ENCODE data around the gene CAP2. TPM values are rescaled to one million over a fixed set of nuclear protein-coding genes. Genes with fewer than 3 reads are reported as not detected.

The CAP2 gene
- total RNA-seq, 1 experiment from 2014 or later: 7.2 TPM

DNA sequence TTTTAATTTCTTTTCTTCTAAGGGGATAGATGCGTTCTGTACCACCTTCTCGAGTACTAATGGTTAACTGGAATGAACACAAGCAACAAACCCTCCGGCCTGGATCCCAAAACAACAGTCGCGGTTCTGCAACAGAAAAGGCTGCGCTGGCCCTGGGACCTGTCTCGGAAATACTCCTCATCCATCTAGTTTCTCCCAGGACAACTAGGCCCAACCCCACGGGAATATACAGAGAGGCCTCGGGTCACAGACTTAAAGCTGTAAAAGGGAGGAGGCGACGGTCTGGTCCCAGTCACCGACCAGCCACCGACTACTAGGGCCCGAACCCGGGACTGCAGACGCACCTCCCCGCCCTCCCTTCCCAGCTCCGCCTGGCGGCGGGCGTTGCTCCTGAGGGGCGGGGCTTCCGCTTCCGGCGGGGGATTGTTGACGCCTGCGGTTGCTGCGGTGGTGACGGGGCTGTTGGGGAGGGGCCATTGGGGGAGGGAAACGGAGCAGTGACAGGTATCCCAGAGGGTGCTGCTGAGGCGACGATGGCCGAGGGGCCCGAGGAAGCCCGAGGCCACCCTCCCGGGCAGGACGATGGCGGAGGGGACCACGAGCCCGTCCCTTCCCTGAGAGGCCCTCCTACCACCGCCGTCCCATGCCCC is 206.6 kb downstream of the CAP2 start, which contains the start of gene FAM8A1 (continued):
- TF ChIP-seq, protein P1, sequence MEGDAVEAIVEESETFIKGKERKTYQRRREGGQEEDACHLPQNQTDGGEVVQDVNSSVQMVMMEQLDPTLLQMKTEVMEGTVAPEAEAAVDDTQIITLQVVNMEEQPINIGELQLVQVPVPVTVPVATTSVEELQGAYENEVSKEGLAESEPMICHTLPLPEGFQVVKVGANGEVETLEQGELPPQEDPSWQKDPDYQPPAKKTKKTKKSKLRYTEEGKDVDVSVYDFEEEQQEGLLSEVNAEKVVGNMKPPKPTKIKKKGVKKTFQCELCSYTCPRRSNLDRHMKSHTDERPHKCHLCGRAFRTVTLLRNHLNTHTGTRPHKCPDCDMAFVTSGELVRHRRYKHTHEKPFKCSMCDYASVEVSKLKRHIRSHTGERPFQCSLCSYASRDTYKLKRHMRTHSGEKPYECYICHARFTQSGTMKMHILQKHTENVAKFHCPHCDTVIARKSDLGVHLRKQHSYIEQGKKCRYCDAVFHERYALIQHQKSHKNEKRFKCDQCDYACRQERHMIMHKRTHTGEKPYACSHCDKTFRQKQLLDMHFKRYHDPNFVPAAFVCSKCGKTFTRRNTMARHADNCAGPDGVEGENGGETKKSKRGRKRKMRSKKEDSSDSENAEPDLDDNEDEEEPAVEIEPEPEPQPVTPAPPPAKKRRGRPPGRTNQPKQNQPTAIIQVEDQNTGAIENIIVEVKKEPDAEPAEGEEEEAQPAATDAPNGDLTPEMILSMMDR (IDR thresholded peaks at IDR 0.05): no peak
- TF ChIP-seq, protein P2, sequence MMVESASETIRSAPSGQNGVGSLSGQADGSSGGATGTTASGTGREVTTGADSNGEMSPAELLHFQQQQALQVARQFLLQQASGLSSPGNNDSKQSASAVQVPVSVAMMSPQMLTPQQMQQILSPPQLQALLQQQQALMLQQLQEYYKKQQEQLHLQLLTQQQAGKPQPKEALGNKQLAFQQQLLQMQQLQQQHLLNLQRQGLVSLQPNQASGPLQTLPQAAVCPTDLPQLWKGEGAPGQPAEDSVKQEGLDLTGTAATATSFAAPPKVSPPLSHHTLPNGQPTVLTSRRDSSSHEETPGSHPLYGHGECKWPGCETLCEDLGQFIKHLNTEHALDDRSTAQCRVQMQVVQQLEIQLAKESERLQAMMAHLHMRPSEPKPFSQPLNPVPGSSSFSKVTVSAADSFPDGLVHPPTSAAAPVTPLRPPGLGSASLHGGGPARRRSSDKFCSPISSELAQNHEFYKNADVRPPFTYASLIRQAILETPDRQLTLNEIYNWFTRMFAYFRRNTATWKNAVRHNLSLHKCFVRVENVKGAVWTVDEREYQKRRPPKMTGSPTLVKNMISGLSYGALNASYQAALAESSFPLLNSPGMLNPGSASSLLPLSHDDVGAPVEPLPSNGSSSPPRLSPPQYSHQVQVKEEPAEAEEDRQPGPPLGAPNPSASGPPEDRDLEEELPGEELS (CRISPR knock-in tag; IDR thresholded peaks at IDR 0.05): peak; percentile 76; the same call in 1 of the 2 replicates
- TF ChIP-seq, protein P3, sequence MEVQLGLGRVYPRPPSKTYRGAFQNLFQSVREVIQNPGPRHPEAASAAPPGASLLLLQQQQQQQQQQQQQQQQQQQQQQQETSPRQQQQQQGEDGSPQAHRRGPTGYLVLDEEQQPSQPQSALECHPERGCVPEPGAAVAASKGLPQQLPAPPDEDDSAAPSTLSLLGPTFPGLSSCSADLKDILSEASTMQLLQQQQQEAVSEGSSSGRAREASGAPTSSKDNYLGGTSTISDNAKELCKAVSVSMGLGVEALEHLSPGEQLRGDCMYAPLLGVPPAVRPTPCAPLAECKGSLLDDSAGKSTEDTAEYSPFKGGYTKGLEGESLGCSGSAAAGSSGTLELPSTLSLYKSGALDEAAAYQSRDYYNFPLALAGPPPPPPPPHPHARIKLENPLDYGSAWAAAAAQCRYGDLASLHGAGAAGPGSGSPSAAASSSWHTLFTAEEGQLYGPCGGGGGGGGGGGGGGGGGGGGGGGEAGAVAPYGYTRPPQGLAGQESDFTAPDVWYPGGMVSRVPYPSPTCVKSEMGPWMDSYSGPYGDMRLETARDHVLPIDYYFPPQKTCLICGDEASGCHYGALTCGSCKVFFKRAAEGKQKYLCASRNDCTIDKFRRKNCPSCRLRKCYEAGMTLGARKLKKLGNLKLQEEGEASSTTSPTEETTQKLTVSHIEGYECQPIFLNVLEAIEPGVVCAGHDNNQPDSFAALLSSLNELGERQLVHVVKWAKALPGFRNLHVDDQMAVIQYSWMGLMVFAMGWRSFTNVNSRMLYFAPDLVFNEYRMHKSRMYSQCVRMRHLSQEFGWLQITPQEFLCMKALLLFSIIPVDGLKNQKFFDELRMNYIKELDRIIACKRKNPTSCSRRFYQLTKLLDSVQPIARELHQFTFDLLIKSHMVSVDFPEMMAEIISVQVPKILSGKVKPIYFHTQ (CRISPR knock-in tag; IDR thresholded peaks at IDR 0.05): no peak
- TF ChIP-seq EMX1 (CRISPR knock-in tag; IDR thresholded peaks at IDR 0.05) (no peak), ZNF396 (CRISPR knock-in tag; IDR thresholded peaks at IDR 0.05; ENCODE audit: borderline replicate concordance) (no peak), FOXK1 (CRISPR knock-in tag; IDR thresholded peaks at IDR 0.05) (peak; percentile 85), NR2C2 (CRISPR knock-in tag; IDR thresholded peaks at IDR 0.05) (no peak), GABPB1 (CRISPR knock-in tag; IDR thresholded peaks at IDR 0.05) (peak; percentile 69), CBFB (CRISPR knock-in tag; IDR thresholded peaks at IDR 0.05; ENCODE audit: low read depth) (no peak), RORB (CRISPR knock-in tag; IDR thresholded peaks at IDR 0.05) (no peak), KAT7 (CRISPR knock-in tag; IDR thresholded peaks at IDR 0.05; ENCODE audit: borderline replicate concordance) (no peak), NR3C1 (CRISPR knock-in tag; conservative IDR thresholded peaks at IDR 0.05; ENCODE audit: low read depth) (no peak), ZNF121 (CRISPR knock-in tag; IDR thresholded peaks at IDR 0.05) (0 out of 2 replicates have a peak, but pooled peaks have one; percentile 39), JUN (CRISPR knock-in tag; IDR thresholded peaks at IDR 0.05) (no peak), SOX15 (CRISPR knock-in tag; IDR thresholded peaks at IDR 0.05) (no peak), NFYB (CRISPR knock-in tag; conservative IDR thresholded peaks at IDR 0.05; ENCODE audit: low read depth) (no peak), ZNF671 (CRISPR knock-in tag; IDR thresholded peaks at IDR 0.05) (no peak), NFE2L1 (CRISPR knock-in tag; IDR thresholded peaks at IDR 0.05) (no peak)
- TF ChIP-seq, protein P4, sequence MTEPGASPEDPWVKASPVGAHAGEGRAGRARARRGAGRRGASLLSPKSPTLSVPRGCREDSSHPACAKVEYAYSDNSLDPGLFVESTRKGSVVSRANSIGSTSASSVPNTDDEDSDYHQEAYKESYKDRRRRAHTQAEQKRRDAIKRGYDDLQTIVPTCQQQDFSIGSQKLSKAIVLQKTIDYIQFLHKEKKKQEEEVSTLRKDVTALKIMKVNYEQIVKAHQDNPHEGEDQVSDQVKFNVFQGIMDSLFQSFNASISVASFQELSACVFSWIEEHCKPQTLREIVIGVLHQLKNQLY (CRISPR knock-in tag; IDR thresholded peaks at IDR 0.05): no peak
- TF ChIP-seq, protein P5, sequence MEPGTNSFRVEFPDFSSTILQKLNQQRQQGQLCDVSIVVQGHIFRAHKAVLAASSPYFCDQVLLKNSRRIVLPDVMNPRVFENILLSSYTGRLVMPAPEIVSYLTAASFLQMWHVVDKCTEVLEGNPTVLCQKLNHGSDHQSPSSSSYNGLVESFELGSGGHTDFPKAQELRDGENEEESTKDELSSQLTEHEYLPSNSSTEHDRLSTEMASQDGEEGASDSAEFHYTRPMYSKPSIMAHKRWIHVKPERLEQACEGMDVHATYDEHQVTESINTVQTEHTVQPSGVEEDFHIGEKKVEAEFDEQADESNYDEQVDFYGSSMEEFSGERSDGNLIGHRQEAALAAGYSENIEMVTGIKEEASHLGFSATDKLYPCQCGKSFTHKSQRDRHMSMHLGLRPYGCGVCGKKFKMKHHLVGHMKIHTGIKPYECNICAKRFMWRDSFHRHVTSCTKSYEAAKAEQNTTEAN (CRISPR knock-in tag; IDR thresholded peaks at IDR 0.05): no peak
- TF ChIP-seq, protein P6, sequence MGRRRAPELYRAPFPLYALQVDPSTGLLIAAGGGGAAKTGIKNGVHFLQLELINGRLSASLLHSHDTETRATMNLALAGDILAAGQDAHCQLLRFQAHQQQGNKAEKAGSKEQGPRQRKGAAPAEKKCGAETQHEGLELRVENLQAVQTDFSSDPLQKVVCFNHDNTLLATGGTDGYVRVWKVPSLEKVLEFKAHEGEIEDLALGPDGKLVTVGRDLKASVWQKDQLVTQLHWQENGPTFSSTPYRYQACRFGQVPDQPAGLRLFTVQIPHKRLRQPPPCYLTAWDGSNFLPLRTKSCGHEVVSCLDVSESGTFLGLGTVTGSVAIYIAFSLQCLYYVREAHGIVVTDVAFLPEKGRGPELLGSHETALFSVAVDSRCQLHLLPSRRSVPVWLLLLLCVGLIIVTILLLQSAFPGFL (CRISPR knock-in tag; IDR thresholded peaks at IDR 0.05; ENCODE audit: borderline replicate concordance): no peak
- TF ChIP-seq, protein P7, sequence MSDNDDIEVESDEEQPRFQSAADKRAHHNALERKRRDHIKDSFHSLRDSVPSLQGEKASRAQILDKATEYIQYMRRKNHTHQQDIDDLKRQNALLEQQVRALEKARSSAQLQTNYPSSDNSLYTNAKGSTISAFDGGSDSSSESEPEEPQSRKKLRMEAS (CRISPR knock-in tag; IDR thresholded peaks at IDR 0.05): peak; percentile 26; the same call in 1 of the 2 replicates
- TF ChIP-seq, protein P8, sequence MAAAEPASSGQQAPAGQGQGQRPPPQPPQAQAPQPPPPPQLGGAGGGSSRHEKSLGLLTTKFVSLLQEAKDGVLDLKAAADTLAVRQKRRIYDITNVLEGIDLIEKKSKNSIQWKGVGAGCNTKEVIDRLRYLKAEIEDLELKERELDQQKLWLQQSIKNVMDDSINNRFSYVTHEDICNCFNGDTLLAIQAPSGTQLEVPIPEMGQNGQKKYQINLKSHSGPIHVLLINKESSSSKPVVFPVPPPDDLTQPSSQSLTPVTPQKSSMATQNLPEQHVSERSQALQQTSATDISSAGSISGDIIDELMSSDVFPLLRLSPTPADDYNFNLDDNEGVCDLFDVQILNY (CRISPR knock-in tag; IDR thresholded peaks at IDR 0.05): 0 out of 2 replicates have a peak, but pooled peaks have one; percentile 25
- TF ChIP-seq, protein P9, sequence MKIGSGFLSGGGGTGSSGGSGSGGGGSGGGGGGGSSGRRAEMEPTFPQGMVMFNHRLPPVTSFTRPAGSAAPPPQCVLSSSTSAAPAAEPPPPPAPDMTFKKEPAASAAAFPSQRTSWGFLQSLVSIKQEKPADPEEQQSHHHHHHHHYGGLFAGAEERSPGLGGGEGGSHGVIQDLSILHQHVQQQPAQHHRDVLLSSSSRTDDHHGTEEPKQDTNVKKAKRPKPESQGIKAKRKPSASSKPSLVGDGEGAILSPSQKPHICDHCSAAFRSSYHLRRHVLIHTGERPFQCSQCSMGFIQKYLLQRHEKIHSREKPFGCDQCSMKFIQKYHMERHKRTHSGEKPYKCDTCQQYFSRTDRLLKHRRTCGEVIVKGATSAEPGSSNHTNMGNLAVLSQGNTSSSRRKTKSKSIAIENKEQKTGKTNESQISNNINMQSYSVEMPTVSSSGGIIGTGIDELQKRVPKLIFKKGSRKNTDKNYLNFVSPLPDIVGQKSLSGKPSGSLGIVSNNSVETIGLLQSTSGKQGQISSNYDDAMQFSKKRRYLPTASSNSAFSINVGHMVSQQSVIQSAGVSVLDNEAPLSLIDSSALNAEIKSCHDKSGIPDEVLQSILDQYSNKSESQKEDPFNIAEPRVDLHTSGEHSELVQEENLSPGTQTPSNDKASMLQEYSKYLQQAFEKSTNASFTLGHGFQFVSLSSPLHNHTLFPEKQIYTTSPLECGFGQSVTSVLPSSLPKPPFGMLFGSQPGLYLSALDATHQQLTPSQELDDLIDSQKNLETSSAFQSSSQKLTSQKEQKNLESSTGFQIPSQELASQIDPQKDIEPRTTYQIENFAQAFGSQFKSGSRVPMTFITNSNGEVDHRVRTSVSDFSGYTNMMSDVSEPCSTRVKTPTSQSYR (CRISPR knock-in tag; IDR thresholded peaks at IDR 0.05): peak; percentile 61; the same call in 1 of the 2 replicates
- TF ChIP-seq, protein P10, sequence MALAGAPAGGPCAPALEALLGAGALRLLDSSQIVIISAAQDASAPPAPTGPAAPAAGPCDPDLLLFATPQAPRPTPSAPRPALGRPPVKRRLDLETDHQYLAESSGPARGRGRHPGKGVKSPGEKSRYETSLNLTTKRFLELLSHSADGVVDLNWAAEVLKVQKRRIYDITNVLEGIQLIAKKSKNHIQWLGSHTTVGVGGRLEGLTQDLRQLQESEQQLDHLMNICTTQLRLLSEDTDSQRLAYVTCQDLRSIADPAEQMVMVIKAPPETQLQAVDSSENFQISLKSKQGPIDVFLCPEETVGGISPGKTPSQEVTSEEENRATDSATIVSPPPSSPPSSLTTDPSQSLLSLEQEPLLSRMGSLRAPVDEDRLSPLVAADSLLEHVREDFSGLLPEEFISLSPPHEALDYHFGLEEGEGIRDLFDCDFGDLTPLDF (CRISPR knock-in tag; IDR thresholded peaks at IDR 0.05): no peak
